HepG2 (cell line): ENCODE measurements around the gene MPP1. TPM values are rescaled to one million over a fixed set of nuclear protein-coding genes. Genes with fewer than 3 reads are reported as not detected.

ENCODE experiments used
- ATAC-seq: fragments of 200-7000 bp; cut with Tn5 transposase; 3 replicates; pipeline ENCODE4 v1.9.1; 2020; ENCODE audit warnings: mild to moderate bottlenecking, moderate library complexity
- BruUV-seq: library from RNA; stranded (reverse); fragments of 400-500 nt; replicated peaks from 2 replicates; lab custom pipeline; 2021; lab: Mats Ljungman, UMichigan
- CTCF ChIA-PET: fragments of 300-600 bp; formaldehyde crosslinking; extraction: SDS; loops from one replicate; lab custom pipeline; 2021; ENCODE audit warnings: low total read pairs, inconsistent platforms, low intra/inter-chr PET ratio; lab: Yijun Ruan, JAX
- POLR2A ChIA-PET: fragments of 350-600 bp; sonication (Branson Sonifier 250); formaldehyde crosslinking; loops from one replicate; lab custom pipeline; 2020; ENCODE audit warnings: antibody characterized with exemption, inconsistent platforms; lab: Yijun Ruan, JAX
- DNase-seq: peaks from one replicate; pipeline ENCODE4 v3.0.0-alpha.2; 2015; ENCODE audit warnings: low spot score
- FAIRE-seq: peaks from 3 replicates; lab custom pipeline; 2011; peaks lifted over from hg19 to GRCh38; lab: Jason Lieb, UNC
- H2AFZ ChIP-seq: one replicate; pipeline ENCODE4 v1.6.1; 2011; ENCODE audit warnings: low read length, inconsistent platforms
- H3K27ac ChIP-seq: fragments of 300-600 bp; 3 replicates; pipeline ENCODE4 v1.8.0; 2011; ENCODE audit warnings: mixed run types, mild to moderate bottlenecking, mixed read lengths, low read length, inconsistent platforms; ENCODE audit not compliant: insufficient read depth; ENCODE audit errors: extremely low read length
- H3K27me3 ChIP-seq, 2 experiments: fragments of 200-600 bp in 1 of 2; 2 replicates in 1 of 2; 3 replicates in 1 of 2; pipeline versions ENCODE4 v1.6.0 to v1.8.0; 2011; ENCODE audit warnings: low read length in 2 of 2, mild to moderate bottlenecking in 2 of 2, moderate library complexity in 2 of 2, inconsistent platforms in 1 of 2; ENCODE audit not compliant: insufficient read depth in 2 of 2, control insufficient read depth in 1 of 2
- H3K36me3 ChIP-seq, 2 experiments: fragments of 200-600 bp in 1 of 2; replicated peaks in 1 of 2; 2 replicates in 1 of 2; 3 replicates in 1 of 2; pipeline versions ENCODE4 v1.5.1 to v1.8.0; 2011; ENCODE audit warnings: low read length in 2 of 2, inconsistent platforms in 1 of 2; ENCODE audit not compliant: insufficient read depth in 2 of 2, control insufficient read depth in 1 of 2
- H3K4me1 ChIP-seq: 2 replicates; pipeline ENCODE4 v1.5.1; 2012; ENCODE audit warnings: low read length, inconsistent platforms; ENCODE audit not compliant: insufficient read depth
- H3K4me2 ChIP-seq: 2 replicates; pipeline ENCODE4 v1.6.0; 2011; ENCODE audit warnings: low read depth, low read length, inconsistent platforms
- H3K4me3 ChIP-seq, 3 experiments: fragments of 200-600 bp in 1 of 3; sonication (generic), shearing (Covaris generic) in 1 of 3; replicated peaks in 1 of 3; 2 replicates each; pipeline ENCODE4 v1.5.1; 2011 to 2016; ENCODE audit warnings: low read length in 3 of 3, inconsistent platforms in 2 of 3, low read depth in 2 of 3, mild to moderate bottlenecking in 2 of 3, control low read depth in 1 of 3, mixed read lengths in 1 of 3; ENCODE audit not compliant: insufficient read depth in 1 of 3
- H3K79me2 ChIP-seq: one replicate; pipeline ENCODE4 v1.6.1; 2011; ENCODE audit warnings: low read length, inconsistent platforms; ENCODE audit not compliant: insufficient read depth
- H3K9ac ChIP-seq: 2 replicates; pipeline ENCODE4 v1.6.0; 2011; ENCODE audit warnings: mild to moderate bottlenecking, low read depth, low read length, inconsistent platforms; ENCODE audit not compliant: insufficient read depth
- H3K9me3 ChIP-seq: 2 replicates; pipeline ENCODE4 v1.5.1; 2012; ENCODE audit warnings: mild to moderate bottlenecking, low read length
- H4K20me1 ChIP-seq: 2 replicates; pipeline ENCODE4 v1.6.0; 2011; ENCODE audit warnings: inconsistent platforms, mild to moderate bottlenecking, low read length, moderate library complexity; ENCODE audit not compliant: insufficient read depth
- CENPX ChIP-seq: sonication (generic); formaldehyde crosslinking; IDR thresholded peaks from 2 replicates; pipeline ENCODE4 v1.9.0; 2021; ENCODE audit warnings: mild to moderate bottlenecking, missing genetic modification reagents, moderate library complexity
- NR1H2 ChIP-seq: sonication (generic); formaldehyde crosslinking; IDR thresholded peaks from 2 replicates; pipeline ENCODE4 v1.8.1; 2022; ENCODE audit warnings: low read depth, missing genetic modification reagents, borderline replicate concordance
- ZFP82 ChIP-seq: sonication (generic); formaldehyde crosslinking; IDR thresholded peaks from 2 replicates; pipeline ENCODE4 v1.5.1; 2020; ENCODE audit warnings: mild to moderate bottlenecking, missing genetic modification reagents, borderline replicate concordance
- ZNF142 ChIP-seq: sonication (generic); formaldehyde crosslinking; IDR thresholded peaks from 2 replicates; pipeline ENCODE4 v1.4.0; 2020; ENCODE audit warnings: missing genetic modification reagents
- WGBS: methylation state at CpG from one replicate; pipeline ENCODE4 v1.1.6; 2017; ENCODE audit warnings: low lambda C conversion rate; 5-methylcytosine and 5-hydroxymethylcytosine counted together
- in situ Hi-C: cut with HindIII; loops from 2 replicates; pipeline ENCODE4 v1.10.0; 2017; ENCODE audit warnings: low pct_unique_long_range_greater_than_20kb; ENCODE audit not compliant: extremely low pct_ligation_motif_present
- intact Hi-C: fragments of 100-400 bp; cut with micrococcal nuclease; formaldehyde crosslinking; loops from one replicate; pipeline ENCODE4 v1.10.0; 2022; ENCODE audit not compliant: unreplicated experiment
- polyA plus RNA-seq, 8 experiments: library from polyadenylated mRNA; depleted of rRNA in 3 of 8; stranded (reverse) in 7 of 8; unstranded in 1 of 8; fragments of >200 nt; fragmentation: Illumina TruSeq in 4 of 8; extraction: Trizol in 4 of 8; gene quantifications; 2 replicates each; pipeline versions ENCODE4 v1.2.1 to v1.2.3, GENCODE V29; 2011 to 2016; ENCODE audit warnings: low read depth in 4 of 8, missing spikeins in 1 of 8, mixed read lengths in 1 of 8; ENCODE audit not compliant: insufficient read depth in 1 of 8
- total RNA-seq, 5 experiments: library from RNA; depleted of rRNA; stranded (reverse); fragments of >200 nt; fragmentation: Illumina TruSeq; extraction: Trizol; gene quantifications; 2 replicates each; pipeline ENCODE4 v1.2.3, GENCODE V29; 2016; ENCODE audit warnings: low read depth in 1 of 5

Gene MPP1
- total and polyA plus RNA-seq, 2 of the 13 experiments (the other 11 are each of a cell fraction or from before 2014, with no cell fraction given): 7.8 to 8.1 TPM

GRCh38 chrX:154824638-154825037 is 19.4 kb upstream of the MPP1 start:
- no peaks in the 10 kb centered on the region for H3K79me2 ChIP-seq
- no peaks in the 10 kb centered on the region for H3K36me3 ChIP-seq
- DNase-seq: no peak
- BruUV-seq: no TSS peak
- H3K4me1 ChIP-seq: no peaks in the 10 kb centered on the region
- TF ChIP-seq NR1H2 (CRISPR knock-in tag) (no peak), ZFP82 (CRISPR knock-in tag) (no peak), CENPX (CRISPR knock-in tag) (no peak), ZNF142 (CRISPR knock-in tag) (no peak)
- TF ChIP-seq, all 625 proteins: peak for 0
- CTCF ChIA-PET: no interaction called here
- in situ Hi-C loops: loop anchor here (25.0 kb wide), 1 partner anchor 237 kb away; the partner anchor contains the start of gene CTAG1A
- POLR2A ChIA-PET: no interaction called here
- 70% methylated on average over 1 of the region's 1 CpG for whole genome bisulfite sequencing
- Histone ChIP-seq H3K4me2 (no peak overlapping the region), H2AFZ (no peak overlapping the region), H3K4me3 (no peak overlapping the region), H3K27me3 (no peaks in the 10 kb centered on the region), H3K9me3 (no peaks in the 10 kb centered on the region), H3K9ac (no peak overlapping the region), H4K20me1 (no peaks in the 10 kb centered on the region), H3K27ac (no peak overlapping the region)
- intact Hi-C loops: no loop called here
- ATAC-seq: no peak
- no peak for FAIRE-seq
